Measurements from ENCODE around the gene PAPPA. TPM values are rescaled to one million over a fixed set of nuclear protein-coding genes. Genes with fewer than 3 reads are reported as not detected.

The PAPPA gene
- total and polyA plus RNA-seq, 2 of the 8 experiments (the other 6 are each of a cell fraction or from before 2014, with no cell fraction given) = 0.18 to 0.63 TPM

- H3K4me2 ChIP-seq (ENCODE audit: insufficient read depth in 1 of 2, low read depth in 2 of 2, low read length in 2 of 2) = no peak overlapping the region
- H4K20me1 ChIP-seq (replicated peaks in 1 of 2; ENCODE audit: control insufficient read depth in 1 of 2, insufficient read depth in 2 of 2, low read length in 2 of 2) = peaks cover 0 to 1% of the 10 kb centered on the region in 2 experiments
- H3K23ac ChIP-seq (ENCODE audit: insufficient read length) = no peak overlapping the region
- H2AK5ac ChIP-seq (ENCODE audit: low read depth, low read length) = peak overlapping the region; percentile 40; the same call in 1 of the 2 replicates
- no peak overlapping the region for H2BK5ac ChIP-seq (ENCODE audit: low read depth, low read length)
- H3K18ac ChIP-seq (ENCODE audit: extremely low read depth, low read length) = no peak overlapping the region
- no peaks in the 10 kb centered on the region; a peak in 1 of 7 replicates for H3K27me3 ChIP-seq (replicated peaks in 1 of 4; ENCODE audit: control insufficient read depth in 3 of 4, extremely low read depth in 1 of 4, insufficient read depth in 3 of 4, low read length in 3 of 4)
- no peak overlapping the region for H2BK12ac ChIP-seq (ENCODE audit: low read depth, low read length)
- no peaks in the 10 kb centered on the region for H3K79me2 ChIP-seq (ENCODE audit: control insufficient read depth in 1 of 2, insufficient read depth in 2 of 2, low read length in 2 of 2)
- no peak overlapping the region for H3K27ac ChIP-seq (ENCODE audit: low read depth, low read length)
- no peaks in the 10 kb centered on the region for H3K9me3 ChIP-seq (ENCODE audit: insufficient read depth in 2 of 2, low read depth in 1 of 2, low read length in 1 of 2)
- no peak overlapping the region for H3K14ac ChIP-seq (ENCODE audit: insufficient read length)
- DNase-seq (ENCODE audit: low read depth in 1 of 2, low spot score in 2 of 2) = no peak
- no peak overlapping the region for H3K9ac ChIP-seq (replicated peaks in 1 of 4; ENCODE audit: extremely low read depth in 1 of 4, low read depth in 3 of 4, low read length in 3 of 4)
- no peak overlapping the region for H3K4me3 ChIP-seq (ENCODE audit: extremely low read depth in 1 of 4, insufficient read depth in 2 of 4, low read depth in 3 of 4, low read length in 4 of 4)
- no peaks in the 10 kb centered on the region for H3K36me3 ChIP-seq (ENCODE audit: control insufficient read depth in 2 of 4, insufficient read depth in 4 of 4, low read length in 3 of 4)
- H2BK15ac ChIP-seq (ENCODE audit: low read length) = no peak overlapping the region
- no peaks in the 10 kb centered on the region for H3K23me2 ChIP-seq (ENCODE audit: low read depth, low read length)
- no peak overlapping the region for H4K91ac ChIP-seq (replicated peaks; ENCODE audit: insufficient read length, low read length)
- H4K5ac ChIP-seq (ENCODE audit: insufficient read length, low read depth, low read length) = no peak overlapping the region
- no peak overlapping the region for H4K8ac ChIP-seq (ENCODE audit: extremely low read depth, insufficient read depth, low read length)
- ChIA-PET CTCF (ENCODE audit: partially characterized antibody) (interaction anchor here (0.9 to 2.1 kb wide), 2 partner anchors 19 to 210 kb away, joined by 3 to 4 read pairs; no protein-coding TSS in a partner anchor), POLR2A (ENCODE audit: partially characterized antibody) (no interaction called here)
- FAIRE-seq = no peak
- H3K4me1 ChIP-seq (replicated peaks in 1 of 4; ENCODE audit: control insufficient read depth in 3 of 4, insufficient read depth in 4 of 4, low read length in 3 of 4) = peaks cover 0 to 2% (median 0%) of the 10 kb centered on the region in 4 experiments; a peak in 2 of 7 replicates
- no peak overlapping the region for H3K4ac ChIP-seq (replicated peaks; ENCODE audit: insufficient read length, low read depth, low read length)
- no peak overlapping the region for H2AFZ ChIP-seq (ENCODE audit: low read length)
- no peak overlapping the region for H3K56ac ChIP-seq (replicated peaks; ENCODE audit: insufficient read length, low read depth, low read length)
- no peaks in the 10 kb centered on the region for H3K79me1 ChIP-seq (ENCODE audit: low read depth, low read length)
- H2BK120ac ChIP-seq (replicated peaks; ENCODE audit: low read depth, low read length) = no peak overlapping the region
- 84% methylated on average over 4 of the region's 4 CpGs; no CpG with 5 or more reads in 1 of the 2 experiments for WGBS, 2 experiments (ENCODE audit: extremely low coverage in 1 of 2, insufficient coverage in 1 of 2, insufficient read length in 1 of 2, insufficient replicate concordance in 2 of 2, low coverage in 1 of 2, low lambda C conversion rate in 2 of 2, missing lambda C conversion rate in 1 of 2)
- no peak overlapping the region for H2BK20ac ChIP-seq (ENCODE audit: low read length)
- TF ChIP-seq CTCF (IDR thresholded peaks at IDR 0.05; ENCODE audit: control extremely low read depth in 1 of 3, insufficient read depth in 1 of 3, low read depth in 1 of 3, low read length in 3 of 3) = no peak
- TF ChIP-seq POLR2AphosphoS5 (IDR thresholded peaks at IDR 0.05; ENCODE audit: low read depth, low read length) = no peak
- no peak for TF ChIP-seq POU5F1 (IDR thresholded peaks at IDR 0.05; ENCODE audit: low read depth, low read length)
- no peak for TF ChIP-seq TBP (IDR thresholded peaks at IDR 0.05; ENCODE audit: low read depth, low read length)
- TF ChIP-seq KDM5A (IDR thresholded peaks at IDR 0.05; ENCODE audit: low read length) = no peak
- no peak for TF ChIP-seq PHF8 (conservative IDR thresholded peaks at IDR 0.05; ENCODE audit: low read depth, low read length)
- TF ChIP-seq SP2 (IDR thresholded peaks at IDR 0.05; ENCODE audit: low read length) = no peak
- TF ChIP-seq GTF2F1 (IDR thresholded peaks at IDR 0.05; ENCODE audit: borderline replicate concordance, low read depth, low read length) = no peak
- TF ChIP-seq RNF2 (IDR thresholded peaks at IDR 0.05; ENCODE audit: borderline replicate concordance, low read depth, low read length, missing control alignments, poor library complexity, severe bottlenecking) = no peak
- TF ChIP-seq SUZ12 (IDR thresholded peaks at IDR 0.05; ENCODE audit: low read length) = no peak
- no peak for TF ChIP-seq NANOG (IDR thresholded peaks at IDR 0.05; ENCODE audit: insufficient read depth, low read depth, low read length, poor library complexity, severe bottlenecking)
Observed at GRCh38 chr9:116361547-116361946, 208.0 kb downstream of the PAPPA start.

Measured in H1 (cell line).